Osteocyte (in vitro differentiated cells): ENCODE results near the gene TAF6L. TPM values are rescaled to one million over a fixed set of nuclear protein-coding genes. Genes with fewer than 3 reads are reported as not detected.

ENCODE experiments used
- DNase-seq: peaks from one replicate; pipeline ENCODE4 v3.0.0; 2021; ENCODE audit warnings: mixed read lengths; ENCODE audit not compliant: unreplicated experiment; ENCODE audit errors: extremely low spot score
- H3K27ac Mint-ChIP-seq: one replicate; pipeline ENCODE4 v1.8.0; 2021; ENCODE audit warnings: mild to moderate bottlenecking, mixed read lengths; ENCODE audit not compliant: unreplicated experiment
- H3K27me3 Mint-ChIP-seq: one replicate; pipeline ENCODE4 v1.8.0; 2021; ENCODE audit warnings: mixed read lengths; ENCODE audit not compliant: unreplicated experiment
- H3K36me3 Mint-ChIP-seq: one replicate; pipeline ENCODE4 v1.8.0; 2021; ENCODE audit warnings: mixed read lengths; ENCODE audit not compliant: unreplicated experiment
- H3K4me1 Mint-ChIP-seq: one replicate; pipeline ENCODE4 v1.8.0; 2021; ENCODE audit warnings: mixed read lengths; ENCODE audit not compliant: unreplicated experiment
- H3K4me3 Mint-ChIP-seq: one replicate; pipeline ENCODE4 v1.8.0; 2021; ENCODE audit warnings: mild to moderate bottlenecking, moderate library complexity, mixed read lengths; ENCODE audit not compliant: unreplicated experiment
- H3K9me3 Mint-ChIP-seq: one replicate; pipeline ENCODE4 v1.8.0; 2021; ENCODE audit warnings: mixed read lengths; ENCODE audit not compliant: unreplicated experiment
- microRNA-seq: library from miRNA; unstranded; fragments of <30 nt; microRNA quantifications from one replicate; pipeline ENCODE4 v1.1.0, GENCODE V29; 2020; ENCODE audit not compliant: unreplicated experiment
- total RNA-seq: library from RNA; stranded (reverse); gene quantifications from 2 replicates; pipeline ENCODE4 v1.2.1, GENCODE V29; 2021
- TF ChIP-seq, protein P1 (sequence below): fragments of 200-600 bp; sonication (generic); IDR thresholded peaks from 2 replicates; pipeline ENCODE4 v1.5.0; 2021; ENCODE audit warnings: antibody characterized with exemption, mild to moderate bottlenecking, moderate library complexity

The TAF6L gene
- total RNA-seq, 1 donor from 2014 or later, result 42.8 TPM

DNA sequence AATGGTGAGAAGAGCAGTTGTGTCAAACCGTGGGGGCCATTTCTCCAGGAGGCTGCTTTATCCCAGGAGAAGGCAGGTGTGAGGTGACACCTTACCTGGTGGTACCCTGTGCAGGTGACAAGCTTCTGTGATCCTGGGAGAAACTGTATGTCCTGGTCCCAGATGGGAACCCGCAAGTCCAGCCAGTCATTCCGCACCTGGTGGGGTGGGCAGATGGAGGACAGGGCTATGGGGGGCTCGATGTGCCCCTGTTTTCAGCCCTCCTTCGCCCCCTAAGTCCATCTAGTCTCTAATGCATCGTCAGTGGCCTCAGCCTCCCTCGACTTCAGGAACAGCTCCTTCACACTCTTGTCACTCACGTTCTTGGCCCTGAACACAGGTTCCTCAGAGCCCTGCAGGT is 64.1 kb downstream of the TAF6L start:
- DNase-seq, result no peak
- H3K36me3 Mint-ChIP-seq, result peaks cover 8% of the 10 kb centered on the region
- TF ChIP-seq, protein P1, sequence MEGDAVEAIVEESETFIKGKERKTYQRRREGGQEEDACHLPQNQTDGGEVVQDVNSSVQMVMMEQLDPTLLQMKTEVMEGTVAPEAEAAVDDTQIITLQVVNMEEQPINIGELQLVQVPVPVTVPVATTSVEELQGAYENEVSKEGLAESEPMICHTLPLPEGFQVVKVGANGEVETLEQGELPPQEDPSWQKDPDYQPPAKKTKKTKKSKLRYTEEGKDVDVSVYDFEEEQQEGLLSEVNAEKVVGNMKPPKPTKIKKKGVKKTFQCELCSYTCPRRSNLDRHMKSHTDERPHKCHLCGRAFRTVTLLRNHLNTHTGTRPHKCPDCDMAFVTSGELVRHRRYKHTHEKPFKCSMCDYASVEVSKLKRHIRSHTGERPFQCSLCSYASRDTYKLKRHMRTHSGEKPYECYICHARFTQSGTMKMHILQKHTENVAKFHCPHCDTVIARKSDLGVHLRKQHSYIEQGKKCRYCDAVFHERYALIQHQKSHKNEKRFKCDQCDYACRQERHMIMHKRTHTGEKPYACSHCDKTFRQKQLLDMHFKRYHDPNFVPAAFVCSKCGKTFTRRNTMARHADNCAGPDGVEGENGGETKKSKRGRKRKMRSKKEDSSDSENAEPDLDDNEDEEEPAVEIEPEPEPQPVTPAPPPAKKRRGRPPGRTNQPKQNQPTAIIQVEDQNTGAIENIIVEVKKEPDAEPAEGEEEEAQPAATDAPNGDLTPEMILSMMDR, result no peak
- no peaks in the 10 kb centered on the region for H3K27me3 Mint-ChIP-seq
- peaks cover 40% of the 10 kb centered on the region for H3K4me1 Mint-ChIP-seq
- no peak overlapping the region for H3K27ac Mint-ChIP-seq
- no peaks in the 10 kb centered on the region for H3K9me3 Mint-ChIP-seq
- no peak overlapping the region for H3K4me3 Mint-ChIP-seq

Small RNA genes within 50 kb of the gene (microRNA-seq; reads per million reads assigned to microRNA genes)
- not detected for gene MIR6514
- gene MIR6748, result not detected

Other genes starting within 250 kb of the TAF6L start
- 462 and 503 TPM in 2 replicates for gene AHNAK, start 224.6 kb upstream of the TAF6L start, total RNA-seq
- gene EEF1G, start 197.5 kb upstream of the TAF6L start, total RNA-seq, result 1,404 TPM in 2 replicates
- 12.7 and 15.6 TPM in 2 replicates for gene TUT1, start 179.9 kb upstream of the TAF6L start, total RNA-seq
- gene MTA2, start 169.5 kb upstream of the TAF6L start, total RNA-seq, result 91.6 and 107 TPM in 2 replicates
- gene EML3, start 158.6 kb upstream of the TAF6L start, total RNA-seq, result 78.8 and 80.9 TPM in 2 replicates
- gene ROM1, start 158.1 kb upstream of the TAF6L start, total RNA-seq, result 3.3 and 4.4 TPM in 2 replicates
- 35.8 and 41.4 TPM in 2 replicates for gene B3GAT3, start 149.4 kb upstream of the TAF6L start, total RNA-seq
- 366 and 389 TPM in 2 replicates for gene GANAB, start 124.8 kb upstream of the TAF6L start, total RNA-seq
- 20.5 and 24.0 TPM in 2 replicates for gene INTS5, start 118.1 kb upstream of the TAF6L start, total RNA-seq
- 53.6 and 56.3 TPM in 2 replicates for gene C11orf98, start 106.2 kb upstream of the TAF6L start, total RNA-seq
- 19.4 and 27.3 TPM in 2 replicates for gene CSKMT, start 106.1 kb upstream of the TAF6L start, total RNA-seq
- gene UQCC3, start 99.7 kb upstream of the TAF6L start, total RNA-seq, result 6.3 and 6.8 TPM in 2 replicates
- gene LBHD1, start 99.1 kb upstream of the TAF6L start, total RNA-seq, result 7.3 and 9.1 TPM in 2 replicates
- 132 and 161 TPM in 2 replicates for gene UBXN1, start 92.3 kb upstream of the TAF6L start, total RNA-seq
- gene LRRN4CL, start 81.9 kb upstream of the TAF6L start, total RNA-seq, result 0.39 and 0.46 TPM in 2 replicates
- gene BSCL2, start 64.0 kb upstream of the TAF6L start, total RNA-seq, result 54.1 and 56.7 TPM in 2 replicates
- gene GNG3, start 63.7 kb upstream of the TAF6L start, total RNA-seq, result not detected in 2 replicates
- gene HNRNPUL2, start 43.9 kb upstream of the TAF6L start, total RNA-seq, result 52.5 and 56.1 TPM in 2 replicates
- gene TTC9C, start 42.9 kb upstream of the TAF6L start, total RNA-seq, result 32.4 and 36.6 TPM in 2 replicates
- gene ZBTB3, start 17.2 kb upstream of the TAF6L start, total RNA-seq, result 11.2 and 12.9 TPM in 2 replicates
- 83.7 and 98.6 TPM in 2 replicates for gene POLR2G, start 9.8 kb upstream of the TAF6L start, total RNA-seq
- 46.7 and 47.7 TPM in 2 replicates for gene TMEM179B, start 16.0 kb downstream of the TAF6L start, total RNA-seq
- 14.5 and 15.2 TPM in 2 replicates for gene TMEM223, start 20.6 kb downstream of the TAF6L start, total RNA-seq
- 92.4 and 97.5 TPM in 2 replicates for gene NXF1, start 34.0 kb downstream of the TAF6L start, total RNA-seq
- 65.3 and 71.0 TPM in 2 replicates for gene STX5, start 60.7 kb downstream of the TAF6L start, total RNA-seq
- not detected in 2 replicates for gene TEX54, start 61.4 kb downstream of the TAF6L start, total RNA-seq
- gene WDR74, start 68.2 kb downstream of the TAF6L start, total RNA-seq, result 40.5 and 42.1 TPM in 2 replicates
- gene SLC3A2, start 109.5 kb downstream of the TAF6L start, total RNA-seq, result 326 and 362 TPM in 2 replicates
- 0.27 and 0.31 TPM in 2 replicates for gene CHRM1, start 150.0 kb downstream of the TAF6L start, total RNA-seq
- not detected in 2 replicates for gene SLC22A6, start 213.6 kb downstream of the TAF6L start, total RNA-seq
- gene SLC22A8, start 244.4 kb downstream of the TAF6L start, total RNA-seq, result not detected in 2 replicates